HepG2 (cell line): Measurements from ENCODE around the gene EFCAB8. TPM values are rescaled to one million over a fixed set of nuclear protein-coding genes. Genes with fewer than 3 reads are reported as not detected.

Experiments used
- AKAP8 ChIP-seq: sonication (generic); formaldehyde crosslinking; IDR thresholded peaks from 2 replicates; pipeline ENCODE4 v1.5.1; 2020; ENCODE audit warnings: mild to moderate bottlenecking, missing genetic modification reagents
- CCDC6 ChIP-seq: sonication (generic); formaldehyde crosslinking; IDR thresholded peaks from 2 replicates; pipeline ENCODE4 v1.8.1; 2022; ENCODE audit warnings: mild to moderate bottlenecking, missing genetic modification reagents, moderate library complexity
- ERF ChIP-seq: IDR thresholded peaks from 2 replicates; pipeline ENCODE4 v1.6.1; 2018; ENCODE audit warnings: missing biosample characterization, missing genetic modification reagents
- GATAD2A ChIP-seq: IDR thresholded peaks from 2 replicates; pipeline ENCODE4 v1.6.1; 2016
- GPN1 ChIP-seq: sonication (generic); formaldehyde crosslinking; IDR thresholded peaks from 2 replicates; pipeline ENCODE4 v1.5.1; 2020; ENCODE audit warnings: missing genetic modification reagents, borderline replicate concordance
- HDAC2 ChIP-seq: sonication (generic); formaldehyde crosslinking; IDR thresholded peaks from 2 replicates; pipeline ENCODE4 v1.4.0; 2020; ENCODE audit warnings: missing genetic modification reagents
- HNF4G ChIP-seq, 2 experiments: sonication (generic) in 1 of 2; formaldehyde crosslinking in 1 of 2; IDR thresholded peaks; 2 replicates each; pipeline versions ENCODE4 v1.4.0 to v1.6.1; 2011 to 2020; ENCODE audit warnings: borderline replicate concordance in 2 of 2, low read depth in 2 of 2, mild to moderate bottlenecking in 2 of 2, low read length in 1 of 2, missing genetic modification reagents in 1 of 2, moderate library complexity in 1 of 2
- HNRNPH1 ChIP-seq: fragments of 200-400 bp; formaldehyde crosslinking; optimal IDR thresholded peaks from 2 replicates; pipeline ENCODE3; 2017; ENCODE audit warnings: mild to moderate bottlenecking, low read depth, low read length
- MED8 ChIP-seq: sonication (generic); formaldehyde crosslinking; IDR thresholded peaks from 2 replicates; pipeline ENCODE4 v1.8.1; 2023; ENCODE audit warnings: mild to moderate bottlenecking, missing genetic modification reagents; ENCODE audit not compliant: insufficient replicate concordance
- NCOA1 ChIP-seq: sonication (generic); formaldehyde crosslinking; IDR thresholded peaks from 2 replicates; pipeline ENCODE4 v1.9.0; 2021; ENCODE audit warnings: missing genetic modification reagents
- SALL2 ChIP-seq: sonication (generic); formaldehyde crosslinking; IDR thresholded peaks from 2 replicates; pipeline ENCODE4 v1.8.1; 2023; ENCODE audit warnings: mild to moderate bottlenecking, missing genetic modification reagents, inconsistent platforms
- U2AF1 ChIP-seq: fragments of 200-400 bp; formaldehyde crosslinking; optimal IDR thresholded peaks from 2 replicates; pipeline ENCODE3; 2017; ENCODE audit warnings: mild to moderate bottlenecking, low read depth, low read length
- ZFY ChIP-seq: sonication (generic); formaldehyde crosslinking; IDR thresholded peaks from 2 replicates; pipeline ENCODE4 v1.4.0; 2020; ENCODE audit warnings: missing genetic modification reagents
- ZMYM2 ChIP-seq: sonication (generic); formaldehyde crosslinking; IDR thresholded peaks from 2 replicates; pipeline ENCODE4 v1.8.0; 2022; ENCODE audit warnings: mild to moderate bottlenecking, missing genetic modification reagents
- ZNF10 ChIP-seq: sonication (generic); formaldehyde crosslinking; IDR thresholded peaks from 2 replicates; pipeline ENCODE4 v1.4.0; 2020; ENCODE audit warnings: mild to moderate bottlenecking, low read depth, missing genetic modification reagents, borderline replicate concordance
- ZNF263 ChIP-seq: sonication (generic); formaldehyde crosslinking; IDR thresholded peaks from 2 replicates; pipeline ENCODE4 v1.4.0; 2020; ENCODE audit warnings: missing genetic modification reagents
- ZNF326 ChIP-seq: sonication (generic); formaldehyde crosslinking; IDR thresholded peaks from 2 replicates; pipeline ENCODE4 v1.4.0; 2020; ENCODE audit warnings: missing genetic modification reagents, borderline replicate concordance
- ZNF335 ChIP-seq: sonication (generic); formaldehyde crosslinking; IDR thresholded peaks from 2 replicates; pipeline ENCODE4 v1.4.0; 2020; ENCODE audit warnings: missing genetic modification reagents
- ZNF337 ChIP-seq: sonication (generic); formaldehyde crosslinking; IDR thresholded peaks from 2 replicates; pipeline ENCODE4 v1.5.1; 2020; ENCODE audit warnings: missing genetic modification reagents, low read depth, mild to moderate bottlenecking, borderline replicate concordance
- ZNF619 ChIP-seq: sonication (generic); formaldehyde crosslinking; IDR thresholded peaks from 2 replicates; pipeline ENCODE4 v1.4.0; 2020; ENCODE audit warnings: mild to moderate bottlenecking, missing genetic modification reagents
- ZNF781 ChIP-seq: sonication (generic); formaldehyde crosslinking; IDR thresholded peaks from 2 replicates; pipeline ENCODE4 v1.5.1; 2020; ENCODE audit warnings: borderline replicate concordance, mild to moderate bottlenecking, missing genetic modification reagents; ENCODE audit errors: not compliant biosample characterization
- ZNF792 ChIP-seq: IDR thresholded peaks from 2 replicates; pipeline ENCODE4 v1.6.1; 2016
- polyA plus RNA-seq, 8 experiments: library from polyadenylated mRNA; depleted of rRNA in 3 of 8; stranded (reverse) in 7 of 8; unstranded in 1 of 8; fragments of >200 nt; fragmentation: Illumina TruSeq in 4 of 8; extraction: Trizol in 4 of 8; gene quantifications; 2 replicates each; pipeline versions ENCODE4 v1.2.1 to v1.2.3, GENCODE V29; 2011 to 2016; ENCODE audit warnings: low read depth in 4 of 8, missing spikeins in 1 of 8, mixed read lengths in 1 of 8; ENCODE audit not compliant: insufficient read depth in 1 of 8
- total RNA-seq, 5 experiments: library from RNA; depleted of rRNA; stranded (reverse); fragments of >200 nt; fragmentation: Illumina TruSeq; extraction: Trizol; gene quantifications; 2 replicates each; pipeline ENCODE4 v1.2.3, GENCODE V29; 2016; ENCODE audit warnings: low read depth in 1 of 5
- TF ChIP-seq, protein P1 (sequence below): sonication (generic); formaldehyde crosslinking; IDR thresholded peaks from 2 replicates; pipeline ENCODE4; 2020; ENCODE audit warnings: missing genetic modification reagents, mild to moderate bottlenecking, borderline replicate concordance
- TF ChIP-seq, protein P2 (sequence below): sonication (generic); formaldehyde crosslinking; IDR thresholded peaks from 2 replicates; pipeline ENCODE4 v1.5.0; 2020; ENCODE audit warnings: missing genetic modification reagents
- TF ChIP-seq, protein P3 (sequence below): IDR thresholded peaks from 2 replicates; pipeline ENCODE4 v1.6.1; 2016; ENCODE audit warnings: missing genetic modification reagents, missing compliant biosample characterization
- TF ChIP-seq, protein P4 (sequence below): sonication (generic); formaldehyde crosslinking; conservative IDR thresholded peaks from 2 replicates; pipeline ENCODE4 v1.5.0; 2020; ENCODE audit warnings: missing genetic modification reagents

The EFCAB8 gene
- total and polyA plus RNA-seq, 2 of the 13 experiments (the other 11 are each of a cell fraction or from before 2014, with no cell fraction given) = 0.15 to 0.22 TPM

DNA sequence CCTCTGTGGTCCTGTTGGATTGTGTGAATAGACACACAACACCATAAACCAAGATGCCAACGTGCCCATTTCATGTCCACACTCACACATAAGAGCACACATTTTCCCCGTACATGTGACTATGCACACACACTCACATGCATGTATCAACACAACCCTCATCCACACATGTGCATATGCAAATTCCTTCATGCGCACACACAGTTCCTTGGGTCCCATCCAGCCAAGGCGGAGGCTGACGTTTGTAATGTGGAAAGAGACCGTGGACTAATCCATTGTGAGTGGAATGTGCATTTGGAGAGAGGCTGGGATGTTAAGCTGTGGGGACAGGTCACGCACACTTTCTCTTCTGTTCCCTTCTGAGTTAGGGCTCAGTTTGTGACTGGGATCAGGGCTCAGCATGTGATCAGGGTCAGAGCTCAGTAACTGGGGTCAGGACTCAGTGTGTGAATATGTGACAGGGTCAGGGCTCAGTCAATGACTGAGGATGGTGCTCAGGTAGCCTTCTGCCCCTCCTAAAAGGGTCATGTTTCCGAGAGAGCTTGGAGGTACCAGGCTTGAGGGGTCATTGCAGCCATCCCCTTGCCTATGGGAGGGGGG lies 148.2 kb downstream of the EFCAB8 start (continued):
- TF ChIP-seq, protein P1, sequence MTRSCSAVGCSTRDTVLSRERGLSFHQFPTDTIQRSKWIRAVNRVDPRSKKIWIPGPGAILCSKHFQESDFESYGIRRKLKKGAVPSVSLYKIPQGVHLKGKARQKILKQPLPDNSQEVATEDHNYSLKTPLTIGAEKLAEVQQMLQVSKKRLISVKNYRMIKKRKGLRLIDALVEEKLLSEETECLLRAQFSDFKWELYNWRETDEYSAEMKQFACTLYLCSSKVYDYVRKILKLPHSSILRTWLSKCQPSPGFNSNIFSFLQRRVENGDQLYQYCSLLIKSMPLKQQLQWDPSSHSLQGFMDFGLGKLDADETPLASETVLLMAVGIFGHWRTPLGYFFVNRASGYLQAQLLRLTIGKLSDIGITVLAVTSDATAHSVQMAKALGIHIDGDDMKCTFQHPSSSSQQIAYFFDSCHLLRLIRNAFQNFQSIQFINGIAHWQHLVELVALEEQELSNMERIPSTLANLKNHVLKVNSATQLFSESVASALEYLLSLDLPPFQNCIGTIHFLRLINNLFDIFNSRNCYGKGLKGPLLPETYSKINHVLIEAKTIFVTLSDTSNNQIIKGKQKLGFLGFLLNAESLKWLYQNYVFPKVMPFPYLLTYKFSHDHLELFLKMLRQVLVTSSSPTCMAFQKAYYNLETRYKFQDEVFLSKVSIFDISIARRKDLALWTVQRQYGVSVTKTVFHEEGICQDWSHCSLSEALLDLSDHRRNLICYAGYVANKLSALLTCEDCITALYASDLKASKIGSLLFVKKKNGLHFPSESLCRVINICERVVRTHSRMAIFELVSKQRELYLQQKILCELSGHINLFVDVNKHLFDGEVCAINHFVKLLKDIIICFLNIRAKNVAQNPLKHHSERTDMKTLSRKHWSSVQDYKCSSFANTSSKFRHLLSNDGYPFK = no peak
- TF ChIP-seq GPN1 (CRISPR knock-in tag) (no peak; the same call in 1 of the 2 replicates), ZNF792 (CRISPR knock-in tag) (no peak), CCDC6 (CRISPR knock-in tag) (no peak), HNRNPH1 (no peak), ZNF326 (CRISPR knock-in tag) (peak; percentile 82; the same call in 1 of the 2 replicates), ZNF781 (CRISPR knock-in tag) (no peak), SALL2 (CRISPR knock-in tag) (no peak), ZNF337 (CRISPR knock-in tag) (0 out of 2 replicates have a peak, but pooled peaks have one; percentile 76), NCOA1 (CRISPR knock-in tag) (no peak), GATAD2A (CRISPR knock-in tag) (no peak), ERF (CRISPR knock-in tag) (no peak), MED8 (no peak), ZNF619 (CRISPR knock-in tag) (no peak), U2AF1 (no peak), HNF4G (IDR thresholded peaks at IDR 0.05; ENCODE audit: borderline replicate concordance, low read depth, low read length) (no peak), HNF4G (CRISPR knock-in tag; IDR thresholded peaks at IDR 0.05; ENCODE audit: borderline replicate concordance, low read depth) (no peak), ZNF10 (CRISPR knock-in tag) (no peak), ZFY (CRISPR knock-in tag) (no peak), ZMYM2 (no peak), ZNF263 (CRISPR knock-in tag) (no peak), HDAC2 (CRISPR knock-in tag) (no peak), ZNF335 (CRISPR knock-in tag) (no peak), AKAP8 (CRISPR knock-in tag) (no peak)
- TF ChIP-seq, protein P2, sequence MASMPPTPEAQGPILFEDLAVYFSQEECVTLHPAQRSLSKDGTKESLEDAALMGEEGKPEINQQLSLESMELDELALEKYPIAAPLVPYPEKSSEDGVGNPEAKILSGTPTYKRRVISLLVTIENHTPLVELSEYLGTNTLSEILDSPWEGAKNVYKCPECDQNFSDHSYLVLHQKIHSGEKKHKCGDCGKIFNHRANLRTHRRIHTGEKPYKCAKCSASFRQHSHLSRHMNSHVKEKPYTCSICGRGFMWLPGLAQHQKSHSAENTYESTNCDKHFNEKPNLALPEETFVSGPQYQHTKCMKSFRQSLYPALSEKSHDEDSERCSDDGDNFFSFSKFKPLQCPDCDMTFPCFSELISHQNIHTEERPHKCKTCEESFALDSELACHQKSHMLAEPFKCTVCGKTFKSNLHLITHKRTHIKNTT = no peak
- TF ChIP-seq, protein P3, sequence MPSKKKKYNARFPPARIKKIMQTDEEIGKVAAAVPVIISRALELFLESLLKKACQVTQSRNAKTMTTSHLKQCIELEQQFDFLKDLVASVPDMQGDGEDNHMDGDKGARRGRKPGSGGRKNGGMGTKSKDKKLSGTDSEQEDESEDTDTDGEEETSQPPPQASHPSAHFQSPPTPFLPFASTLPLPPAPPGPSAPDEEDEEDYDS (CRISPR knock-in tag) = no peak
- TF ChIP-seq, protein P4, sequence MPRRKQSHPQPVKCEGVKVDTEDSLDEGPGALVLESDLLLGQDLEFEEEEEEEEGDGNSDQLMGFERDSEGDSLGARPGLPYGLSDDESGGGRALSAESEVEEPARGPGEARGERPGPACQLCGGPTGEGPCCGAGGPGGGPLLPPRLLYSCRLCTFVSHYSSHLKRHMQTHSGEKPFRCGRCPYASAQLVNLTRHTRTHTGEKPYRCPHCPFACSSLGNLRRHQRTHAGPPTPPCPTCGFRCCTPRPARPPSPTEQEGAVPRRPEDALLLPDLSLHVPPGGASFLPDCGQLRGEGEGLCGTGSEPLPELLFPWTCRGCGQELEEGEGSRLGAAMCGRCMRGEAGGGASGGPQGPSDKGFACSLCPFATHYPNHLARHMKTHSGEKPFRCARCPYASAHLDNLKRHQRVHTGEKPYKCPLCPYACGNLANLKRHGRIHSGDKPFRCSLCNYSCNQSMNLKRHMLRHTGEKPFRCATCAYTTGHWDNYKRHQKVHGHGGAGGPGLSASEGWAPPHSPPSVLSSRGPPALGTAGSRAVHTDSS (CRISPR knock-in tag) = no peak
